ENCODE data around the gene ECT2L.
A peak's percentile ranks its signal among the peaks of the same experiment; 100 is the strongest.

ECT2L gene

GRCh38 chr6:138948004-138948403 lies 152.1 kb downstream of the ECT2L start:
- DNase-seq: no peak

- no peak for DNase-seq
Observed at GRCh38 chr6:138948546-138949179, 152.8 kb downstream of the ECT2L start.

GRCh38 chr6:138953451-138953850 lies 157.6 kb downstream of the ECT2L start:
- DNase-seq: peak in 1 of 2 donors; percentile 19
